Ishikawa (cell line): Measurements from ENCODE around the gene SLC2A4.
A peak's percentile ranks its signal among the peaks of the same experiment; 100 is the strongest.

ENCODE experiments used
- CEBPB ChIP-seq: IDR thresholded peaks from 2 replicates; pipeline ENCODE4 v1.6.1; 2012
- CREB1 ChIP-seq: IDR thresholded peaks from 2 replicates; pipeline ENCODE4 v1.6.1; 2012; ENCODE audit warnings: low read depth
- EGR1 ChIP-seq: IDR thresholded peaks from 2 replicates; pipeline ENCODE4 v1.6.1; 2012
- EP300 ChIP-seq: IDR thresholded peaks from 2 replicates; pipeline ENCODE4 v1.6.1; 2012; ENCODE audit warnings: borderline replicate concordance
- FOXM1 ChIP-seq: IDR thresholded peaks from 2 replicates; pipeline ENCODE4 v1.6.1; 2012; ENCODE audit warnings: low read depth, borderline replicate concordance
- MAX ChIP-seq: IDR thresholded peaks from 2 replicates; pipeline ENCODE4 v1.6.1; 2012
- NFIC ChIP-seq: IDR thresholded peaks from 2 replicates; pipeline ENCODE4 v1.6.1; 2012
- RAD21 ChIP-seq: IDR thresholded peaks from 2 replicates; pipeline ENCODE4 v1.6.1; 2012; ENCODE audit warnings: low read depth
- TAF1 ChIP-seq: IDR thresholded peaks from 2 replicates; pipeline ENCODE4 v1.6.1; 2012; ENCODE audit warnings: low read depth, mild to moderate bottlenecking
- TCF12 ChIP-seq: IDR thresholded peaks from 2 replicates; pipeline ENCODE4 v1.6.1; 2012; ENCODE audit warnings: low read depth
- TEAD4 ChIP-seq: IDR thresholded peaks from 2 replicates; pipeline ENCODE4 v1.6.1; 2012
- USF1 ChIP-seq: IDR thresholded peaks from 2 replicates; pipeline ENCODE4 v1.6.1; 2012
- YY1 ChIP-seq: IDR thresholded peaks from 2 replicates; pipeline ENCODE4 v1.6.1; 2012; ENCODE audit warnings: low read depth
- ZBTB7A ChIP-seq: IDR thresholded peaks from 2 replicates; pipeline ENCODE4 v1.6.1; 2012; ENCODE audit warnings: low read depth
- TF ChIP-seq, protein P1 (sequence below): IDR thresholded peaks from 2 replicates; pipeline ENCODE4 v1.6.1; 2012; ENCODE audit warnings: low read depth, mild to moderate bottlenecking

The SLC2A4 gene

GRCh38 chr17:7294614-7295153 is 13.2 kb downstream of the SLC2A4 start, which contains the start of gene YBX2:
TSS of gene YBX2 (minus strand) at chr17:7294639. CDS start at chr17:7294500, 139 bp downstream.
- TF ChIP-seq USF1: peak; percentile 90
- peak; percentile 88 for TF ChIP-seq MAX
- TF ChIP-seq EP300: no peak

- TF ChIP-seq USF1 (no peak), EP300 (no peak), TAF1 (no peak), CREB1 (no peak), TCF12 (no peak), CEBPB (no peak), MAX (no peak), EGR1 (no peak), TEAD4 (no peak), ZBTB7A (no peak), RAD21 (no peak), NFIC (no peak), YY1 (no peak), FOXM1 (no peak)
- TF ChIP-seq, protein P1, sequence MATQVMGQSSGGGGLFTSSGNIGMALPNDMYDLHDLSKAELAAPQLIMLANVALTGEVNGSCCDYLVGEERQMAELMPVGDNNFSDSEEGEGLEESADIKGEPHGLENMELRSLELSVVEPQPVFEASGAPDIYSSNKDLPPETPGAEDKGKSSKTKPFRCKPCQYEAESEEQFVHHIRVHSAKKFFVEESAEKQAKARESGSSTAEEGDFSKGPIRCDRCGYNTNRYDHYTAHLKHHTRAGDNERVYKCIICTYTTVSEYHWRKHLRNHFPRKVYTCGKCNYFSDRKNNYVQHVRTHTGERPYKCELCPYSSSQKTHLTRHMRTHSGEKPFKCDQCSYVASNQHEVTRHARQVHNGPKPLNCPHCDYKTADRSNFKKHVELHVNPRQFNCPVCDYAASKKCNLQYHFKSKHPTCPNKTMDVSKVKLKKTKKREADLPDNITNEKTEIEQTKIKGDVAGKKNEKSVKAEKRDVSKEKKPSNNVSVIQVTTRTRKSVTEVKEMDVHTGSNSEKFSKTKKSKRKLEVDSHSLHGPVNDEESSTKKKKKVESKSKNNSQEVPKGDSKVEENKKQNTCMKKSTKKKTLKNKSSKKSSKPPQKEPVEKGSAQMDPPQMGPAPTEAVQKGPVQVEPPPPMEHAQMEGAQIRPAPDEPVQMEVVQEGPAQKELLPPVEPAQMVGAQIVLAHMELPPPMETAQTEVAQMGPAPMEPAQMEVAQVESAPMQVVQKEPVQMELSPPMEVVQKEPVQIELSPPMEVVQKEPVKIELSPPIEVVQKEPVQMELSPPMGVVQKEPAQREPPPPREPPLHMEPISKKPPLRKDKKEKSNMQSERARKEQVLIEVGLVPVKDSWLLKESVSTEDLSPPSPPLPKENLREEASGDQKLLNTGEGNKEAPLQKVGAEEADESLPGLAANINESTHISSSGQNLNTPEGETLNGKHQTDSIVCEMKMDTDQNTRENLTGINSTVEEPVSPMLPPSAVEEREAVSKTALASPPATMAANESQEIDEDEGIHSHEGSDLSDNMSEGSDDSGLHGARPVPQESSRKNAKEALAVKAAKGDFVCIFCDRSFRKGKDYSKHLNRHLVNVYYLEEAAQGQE: no peak
Measured at GRCh38 chr17:7295230-7296180, 14.0 kb downstream of the SLC2A4 start.

DNA sequence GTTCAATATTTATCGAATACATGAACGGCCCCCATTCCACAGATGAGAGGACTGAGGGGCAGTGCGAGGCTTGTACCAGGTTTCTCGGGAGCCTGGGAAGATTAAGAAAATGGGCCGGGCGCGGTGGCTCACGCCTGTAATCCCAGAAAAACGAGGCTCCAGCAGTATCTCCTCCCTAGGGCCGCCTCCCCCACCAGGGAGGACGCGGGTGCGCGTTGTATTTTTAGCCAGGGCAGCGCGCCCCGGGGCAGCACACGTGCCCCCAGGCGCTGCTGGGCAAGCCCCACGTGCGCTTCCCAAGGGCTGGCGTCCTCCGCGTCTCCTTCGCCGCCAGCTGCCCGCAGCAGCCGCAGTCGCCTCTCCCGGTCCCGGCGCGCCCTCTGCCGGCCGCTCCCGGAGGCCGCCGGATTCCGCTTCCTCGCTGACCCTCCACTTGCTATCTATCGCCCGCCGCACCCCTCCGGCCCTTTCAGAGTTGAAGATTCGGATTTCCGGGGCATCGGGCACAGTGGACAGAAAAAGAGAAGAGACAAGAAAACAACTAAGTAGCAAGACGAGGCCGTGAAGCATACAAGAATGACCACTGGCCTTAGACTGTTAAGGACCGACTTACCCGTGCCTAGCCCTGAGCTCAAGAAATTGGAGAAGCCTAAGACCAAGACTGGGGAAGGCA is 14.8 kb downstream of the SLC2A4 start:
- TF ChIP-seq ZBTB7A (peak; percentile 39; the same call in 1 of the 2 replicates), TCF12 (peak; percentile 38; the same call in 1 of the 2 replicates), USF1 (peak; percentile 78), MAX (peak; percentile 96), RAD21 (peak; percentile 92), TEAD4 (no peak; the same call in 1 of the 2 replicates)
- TF ChIP-seq, protein P1: no peak

DNA sequence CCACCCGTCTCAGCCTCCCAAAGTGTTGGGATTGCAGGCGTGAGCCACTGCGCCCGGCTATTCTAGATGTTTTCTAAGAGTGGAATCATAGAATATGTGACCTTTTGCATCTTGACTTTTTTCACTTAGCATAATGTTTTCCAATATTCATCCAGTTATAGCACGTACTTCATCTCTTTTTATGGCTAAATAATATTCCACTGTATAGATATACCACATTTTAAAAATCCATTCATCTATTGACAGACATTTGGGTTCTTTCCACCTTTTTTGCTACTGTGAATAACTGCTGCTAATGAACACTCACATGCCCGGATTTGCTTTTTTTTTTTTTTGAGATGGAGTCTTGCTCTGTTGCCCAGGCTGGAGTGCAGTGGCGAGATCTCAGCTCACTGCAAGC is 22.7 kb downstream of the SLC2A4 start:
- TF ChIP-seq NFIC (no peak), MAX (no peak), CEBPB (no peak), USF1 (no peak), EGR1 (no peak), YY1 (no peak), TAF1 (no peak), RAD21 (no peak), TCF12 (no peak), ZBTB7A (no peak)
- TF ChIP-seq, protein P1: no peak
